ENCODE results near the gene KLK4. TPM values are rescaled to one million over a fixed set of nuclear protein-coding genes. Genes with fewer than 3 reads are reported as not detected.

The KLK4 gene
- total RNA-seq, 1 donor from 2014 or later, result not detected

DNA sequence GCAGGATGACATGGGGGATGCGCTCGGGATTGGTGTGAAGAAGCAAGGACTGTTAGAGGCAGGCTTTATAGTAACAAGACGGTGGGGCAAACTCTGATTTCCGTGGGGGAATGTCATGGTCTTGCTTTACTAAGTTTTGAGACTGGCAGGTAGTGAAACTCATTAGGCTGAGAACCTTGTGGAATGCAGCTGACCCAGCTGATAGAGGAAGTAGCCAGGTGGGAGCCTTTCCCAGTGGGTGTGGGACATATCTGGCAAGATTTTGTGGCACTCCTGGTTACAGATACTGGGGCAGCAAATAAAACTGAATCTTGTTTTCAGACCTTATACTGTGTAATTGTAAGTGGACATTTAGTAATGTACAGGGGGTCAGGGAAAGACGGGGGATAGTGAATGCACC, 31.0 kb downstream of the KLK4 start:
- no peak for DNase-seq (ENCODE audit: low spot score)

DNA sequence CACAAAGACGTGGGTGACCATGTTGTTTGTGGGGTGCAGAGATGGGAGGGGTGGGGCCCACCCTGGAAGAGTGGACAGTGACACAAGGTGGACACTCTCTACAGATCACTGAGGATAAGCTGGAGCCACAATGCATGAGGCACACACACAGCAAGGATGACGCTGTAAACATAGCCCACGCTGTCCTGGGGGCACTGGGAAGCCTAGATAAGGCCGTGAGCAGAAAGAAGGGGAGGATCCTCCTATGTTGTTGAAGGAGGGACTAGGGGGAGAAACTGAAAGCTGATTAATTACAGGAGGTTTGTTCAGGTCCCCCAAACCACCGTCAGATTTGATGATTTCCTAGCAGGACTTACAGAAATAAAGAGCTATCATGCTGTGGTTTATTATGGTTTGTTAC, 32.3 kb downstream of the KLK4 start:
- no peak for DNase-seq (ENCODE audit: low spot score)

DNA sequence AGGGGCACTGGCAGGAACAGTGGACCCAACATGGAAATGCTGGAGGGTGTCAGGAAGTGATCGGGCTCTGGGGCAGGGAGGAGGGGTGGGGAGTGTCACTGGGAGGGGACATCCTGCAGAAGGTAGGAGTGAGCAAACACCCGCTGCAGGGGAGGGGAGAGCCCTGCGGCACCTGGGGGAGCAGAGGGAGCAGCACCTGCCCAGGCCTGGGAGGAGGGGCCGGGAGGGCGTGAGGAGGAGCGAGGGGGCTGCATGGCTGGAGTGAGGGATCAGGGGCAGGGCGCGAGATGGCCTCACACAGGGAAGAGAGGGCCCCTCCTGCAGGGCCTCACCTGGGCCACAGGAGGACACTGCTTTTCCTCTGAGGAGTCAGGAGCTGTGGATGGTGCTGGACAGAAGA, 33.9 kb downstream of the KLK4 start:
- no peak for DNase-seq (ENCODE audit: low spot score)

DNA sequence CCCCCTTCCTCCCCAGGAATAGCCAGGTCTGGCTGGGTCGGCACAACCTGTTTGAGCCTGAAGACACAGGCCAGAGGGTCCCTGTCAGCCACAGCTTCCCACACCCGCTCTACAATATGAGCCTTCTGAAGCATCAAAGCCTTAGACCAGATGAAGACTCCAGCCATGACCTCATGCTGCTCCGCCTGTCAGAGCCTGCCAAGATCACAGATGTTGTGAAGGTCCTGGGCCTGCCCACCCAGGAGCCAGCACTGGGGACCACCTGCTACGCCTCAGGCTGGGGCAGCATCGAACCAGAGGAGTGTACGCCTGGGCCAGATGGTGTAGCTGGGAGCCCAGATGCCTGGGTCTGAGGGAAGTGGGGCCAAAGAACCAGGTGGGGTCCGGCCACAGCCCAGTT, 34.7 kb downstream of the KLK4 start:
- no peak for DNase-seq (ENCODE audit: low spot score)

DNA sequence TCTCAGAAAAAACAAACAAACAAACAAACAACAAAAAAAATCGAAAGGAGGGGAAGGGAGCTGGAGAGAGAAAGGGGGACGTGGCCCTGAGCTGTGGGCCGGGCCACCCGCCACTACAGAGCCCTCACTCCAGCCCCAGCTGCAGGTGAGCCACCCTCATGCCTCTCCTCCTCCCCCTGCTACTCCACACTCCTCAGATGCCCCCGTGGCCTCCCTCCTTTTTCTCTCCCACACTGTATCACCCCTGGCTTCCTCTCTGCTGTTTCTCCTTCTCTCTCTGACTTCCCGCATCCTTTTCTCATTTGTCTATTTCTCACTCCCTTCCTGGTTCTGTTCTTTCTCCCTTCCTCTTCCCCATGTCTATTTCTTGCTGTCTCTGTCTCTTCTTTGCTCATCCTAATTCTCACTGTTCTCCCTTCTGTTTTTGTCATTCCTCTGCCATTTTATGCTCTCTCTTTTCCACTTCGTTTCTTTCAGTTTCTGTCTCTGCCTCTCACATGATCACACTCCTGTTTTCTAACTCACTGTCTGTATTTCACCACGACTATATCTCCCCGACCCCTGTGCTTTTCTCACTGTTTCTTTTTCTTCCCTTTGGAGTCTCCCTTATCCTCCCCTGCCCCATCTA, 35.3 kb downstream of the KLK4 start:
- DNase-seq (ENCODE audit: low spot score), result no peak

DNA sequence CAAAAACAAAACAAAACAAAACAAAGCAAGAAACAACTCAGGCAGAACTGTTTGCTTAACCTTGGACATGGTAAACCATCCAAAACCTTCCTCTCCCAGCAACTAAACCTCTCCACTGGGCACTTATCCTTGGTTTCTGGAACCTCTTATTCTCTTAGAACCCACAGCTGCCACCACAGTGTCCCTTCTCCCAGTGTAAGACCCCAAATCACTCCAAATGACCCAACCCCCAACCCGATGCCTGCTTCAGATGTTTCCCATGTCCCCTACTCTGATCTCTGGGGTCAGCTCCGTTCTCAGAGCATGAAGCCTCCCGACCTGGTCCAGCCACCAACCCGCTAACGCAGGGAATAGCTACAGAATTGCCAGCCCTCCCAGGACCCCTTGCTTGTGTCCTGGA, 37.0 kb downstream of the KLK4 start:
- no peak for DNase-seq (ENCODE audit: low spot score)

DNA sequence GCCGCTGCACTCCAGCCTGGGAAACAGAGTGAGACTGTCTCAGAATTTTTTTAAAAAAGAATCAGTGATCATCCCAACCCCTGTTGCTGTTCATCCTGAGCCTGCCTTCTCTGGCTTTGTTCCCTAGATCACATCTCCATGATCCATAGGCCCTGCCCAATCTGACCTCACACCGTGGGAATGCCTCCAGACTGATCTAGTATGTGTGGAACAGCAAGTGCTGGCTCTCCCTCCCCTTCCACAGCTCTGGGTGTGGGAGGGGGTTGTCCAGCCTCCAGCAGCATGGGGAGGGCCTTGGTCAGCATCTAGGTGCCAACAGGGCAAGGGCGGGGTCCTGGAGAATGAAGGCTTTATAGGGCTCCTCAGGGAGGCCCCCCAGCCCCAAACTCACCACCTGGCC, 38.1 kb downstream of the KLK4 start, which contains the start of gene KLK2:
KLK2 (plus strand) TSS at position 384 of the 400 bp plus-strand sequence. CDS start 35 bp downstream, outside the sequence.
- DNase-seq (ENCODE audit: low spot score), result no peak

DNA sequence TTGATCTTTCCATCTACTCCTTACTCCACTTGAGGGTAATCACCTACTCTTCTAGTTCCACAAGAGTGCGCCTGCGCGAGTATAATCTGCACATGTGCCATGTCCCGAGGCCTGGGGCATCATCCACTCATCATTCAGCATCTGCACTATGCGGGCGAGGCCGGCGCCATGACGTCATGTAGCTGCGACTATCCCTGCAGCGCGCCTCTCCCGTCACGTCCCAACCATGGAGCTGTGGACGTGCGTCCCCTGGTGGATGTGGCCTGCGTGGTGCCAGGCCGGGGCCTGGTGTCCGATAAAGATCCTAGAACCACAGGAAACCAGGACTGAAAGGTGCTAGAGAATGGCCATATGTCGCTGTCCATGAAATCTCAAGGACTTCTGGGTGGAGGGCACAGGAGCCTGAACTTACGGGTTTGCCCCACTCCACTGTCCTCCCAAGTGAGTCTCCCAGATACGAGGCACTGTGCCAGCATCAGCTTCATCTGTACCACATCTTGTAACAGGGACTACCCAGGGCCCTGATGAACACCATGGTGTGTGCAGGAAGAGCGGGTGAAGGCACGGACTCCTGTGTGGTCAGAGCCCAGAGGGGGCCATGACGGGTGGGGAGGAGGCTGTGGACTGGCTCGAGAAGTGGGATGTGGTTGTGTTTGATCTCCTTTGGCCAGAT, 40.6 kb downstream of the KLK4 start:
- no peak for DNase-seq (ENCODE audit: low spot score)

DNA sequence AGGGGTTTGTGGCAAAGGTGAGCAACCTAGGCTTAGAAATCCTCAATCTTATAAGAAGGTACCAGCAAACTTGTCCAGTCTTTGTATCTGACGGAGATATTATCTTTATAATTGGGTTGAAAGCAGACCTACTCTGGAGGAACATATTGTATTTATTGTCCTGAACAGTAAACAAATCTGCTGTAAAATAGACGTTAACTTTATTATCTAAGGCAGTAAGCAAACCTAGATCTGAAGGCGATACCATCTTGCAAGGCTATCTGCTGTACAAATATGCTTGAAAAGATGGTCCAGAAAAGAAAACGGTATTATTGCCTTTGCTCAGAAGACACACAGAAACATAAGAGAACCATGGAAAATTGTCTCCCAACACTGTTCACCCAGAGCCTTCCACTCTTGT, 41.7 kb downstream of the KLK4 start:
- DNase-seq (ENCODE audit: low spot score), result no peak

DNA sequence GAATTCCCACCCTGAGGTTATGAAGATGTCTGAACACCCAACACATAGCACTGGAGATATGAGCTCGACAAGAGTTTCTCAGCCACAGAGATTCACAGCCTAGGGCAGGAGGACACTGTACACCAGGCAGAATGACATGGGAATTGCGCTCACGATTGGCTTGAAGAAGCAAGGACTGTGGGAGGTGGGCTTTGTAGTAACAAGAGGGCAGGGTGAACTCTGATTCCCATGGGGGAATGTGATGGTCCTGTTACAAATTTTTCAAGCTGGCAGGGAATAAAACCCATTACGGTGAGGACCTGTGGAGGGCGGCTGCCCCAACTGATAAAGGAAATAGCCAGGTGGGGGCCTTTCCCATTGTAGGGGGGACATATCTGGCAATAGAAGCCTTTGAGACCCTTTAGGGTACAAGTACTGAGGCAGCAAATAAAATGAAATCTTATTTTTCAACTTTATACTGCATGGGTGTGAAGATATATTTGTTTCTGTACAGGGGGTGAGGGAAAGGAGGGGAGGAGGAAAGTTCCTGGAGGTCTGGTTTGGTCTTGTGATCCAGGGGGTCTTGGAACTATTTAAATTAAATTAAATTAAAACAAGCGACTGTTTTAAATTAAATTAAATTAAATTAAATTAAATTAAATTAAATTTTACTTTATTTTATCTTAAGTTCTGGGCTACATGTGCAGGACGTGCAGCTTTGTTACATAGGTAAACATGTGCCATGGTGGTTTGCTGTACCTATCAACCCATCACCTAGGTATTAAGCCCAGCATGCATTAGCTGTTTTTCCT, 49.5 kb downstream of the KLK4 start:
- no peak for DNase-seq (ENCODE audit: low spot score)

DNA sequence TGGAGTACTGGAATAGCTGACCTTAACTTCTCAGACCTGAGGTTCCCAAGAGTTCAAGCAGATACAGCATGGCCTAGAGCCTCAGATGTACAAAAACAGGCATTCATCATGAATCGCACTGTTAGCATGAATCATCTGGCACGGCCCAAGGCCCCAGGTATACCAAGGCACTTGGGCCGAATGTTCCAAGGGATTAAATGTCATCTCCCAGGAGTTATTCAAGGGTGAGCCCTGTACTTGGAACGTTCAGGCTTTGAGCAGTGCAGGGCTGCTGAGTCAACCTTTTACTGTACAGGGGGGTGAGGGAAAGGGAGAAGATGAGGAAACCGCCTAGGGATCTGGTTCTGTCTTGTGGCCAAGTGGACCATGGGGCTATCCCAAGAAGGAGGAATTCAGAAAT, 50.2 kb downstream of the KLK4 start:
- DNase-seq (ENCODE audit: low spot score), result no peak

DNA sequence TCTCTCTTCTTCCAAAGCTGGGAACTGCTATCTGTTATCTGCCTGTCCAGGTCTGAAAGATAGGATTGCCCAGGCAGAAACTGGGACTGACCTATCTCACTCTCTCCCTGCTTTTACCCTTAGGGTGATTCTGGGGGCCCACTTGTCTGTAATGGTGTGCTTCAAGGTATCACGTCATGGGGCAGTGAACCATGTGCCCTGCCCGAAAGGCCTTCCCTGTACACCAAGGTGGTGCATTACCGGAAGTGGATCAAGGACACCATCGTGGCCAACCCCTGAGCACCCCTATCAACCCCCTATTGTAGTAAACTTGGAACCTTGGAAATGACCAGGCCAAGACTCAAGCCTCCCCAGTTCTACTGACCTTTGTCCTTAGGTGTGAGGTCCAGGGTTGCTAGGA, 51.3 kb downstream of the KLK4 start:
- DNase-seq (ENCODE audit: low spot score), result peak; percentile 81

DNA sequence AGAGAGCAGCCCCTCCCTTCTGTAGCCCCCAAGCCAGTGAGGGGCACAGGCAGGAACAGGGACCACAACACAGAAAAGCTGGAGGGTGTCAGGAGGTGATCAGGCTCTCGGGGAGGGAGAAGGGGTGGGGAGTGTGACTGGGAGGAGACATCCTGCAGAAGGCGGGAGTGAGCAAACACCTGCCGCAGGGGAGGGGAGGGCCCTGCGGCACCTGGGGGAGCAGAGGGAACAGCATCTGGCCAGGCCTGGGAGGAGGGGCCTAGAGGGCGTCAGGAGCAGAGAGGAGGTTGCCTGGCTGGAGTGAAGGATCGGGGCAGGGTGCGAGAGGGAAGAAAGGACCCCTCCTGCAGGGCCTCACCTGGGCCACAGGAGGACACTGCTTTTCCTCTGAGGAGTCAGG, 52.3 kb downstream of the KLK4 start:
- peak; percentile 33 for DNase-seq (ENCODE audit: low spot score)

DNA sequence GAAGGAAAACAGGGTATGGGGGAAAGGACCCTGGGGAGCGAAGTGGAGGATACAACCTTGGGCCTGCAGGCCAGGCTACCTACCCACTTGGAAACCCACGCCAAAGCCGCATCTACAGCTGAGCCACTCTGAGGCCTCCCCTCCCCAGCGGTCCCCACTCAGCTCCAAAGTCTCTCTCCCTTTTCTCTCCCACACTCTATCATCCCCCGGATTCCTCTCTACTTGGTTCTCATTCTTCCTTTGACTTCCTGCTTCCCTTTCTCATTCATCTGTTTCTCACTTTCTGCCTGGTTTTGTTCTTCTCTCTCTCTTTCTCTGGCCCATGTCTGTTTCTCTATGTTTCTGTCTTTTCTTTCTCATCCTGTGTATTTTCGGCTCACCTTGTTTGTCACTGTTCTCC, 53.8 kb downstream of the KLK4 start:
- DNase-seq (ENCODE audit: low spot score), result peak; percentile 41

Other genes with a start within 250 kb of the KLK4 start
- gene SHANK1, start 191.6 kb downstream of the KLK4 start, total RNA-seq, result 0.74 TPM
- gene CLEC11A, start 188.0 kb downstream of the KLK4 start, total RNA-seq, result 13.2 TPM
- gene GPR32, start 140.9 kb downstream of the KLK4 start, total RNA-seq, result not detected
- gene ACP4, start 121.0 kb downstream of the KLK4 start, total RNA-seq, result not detected
- 1.1 TPM for gene KLK1, start 87.6 kb downstream of the KLK4 start, total RNA-seq
- not detected for gene KLK15, start 77.8 kb downstream of the KLK4 start, total RNA-seq
- not detected for gene KLK3, start 56.5 kb downstream of the KLK4 start, total RNA-seq
- gene KLK2, start 38.0 kb downstream of the KLK4 start, total RNA-seq, result not detected
- not detected for gene KLK5, start 41.6 kb upstream of the KLK4 start, total RNA-seq
- gene KLK6, start 58.2 kb upstream of the KLK4 start, total RNA-seq, result not detected
- not detected for gene KLK7, start 72.5 kb upstream of the KLK4 start, total RNA-seq
- gene KLK8, start 90.2 kb upstream of the KLK4 start, total RNA-seq, result not detected
- gene KLK10, start 108.3 kb upstream of the KLK4 start, total RNA-seq, result not detected
- gene KLK11, start 115.2 kb upstream of the KLK4 start, total RNA-seq, result not detected
- not detected for gene KLK12, start 123.6 kb upstream of the KLK4 start, total RNA-seq
- gene KLK13, start 153.7 kb upstream of the KLK4 start, total RNA-seq, result not detected
- gene KLK14, start 171.5 kb upstream of the KLK4 start, total RNA-seq, result not detected
- 10.0 TPM for gene CTU1, start 197.0 kb upstream of the KLK4 start, total RNA-seq
- gene SIGLEC9, start 213.5 kb upstream of the KLK4 start, total RNA-seq, result 19.0 TPM
- gene SIGLEC7, start 230.9 kb upstream of the KLK4 start, total RNA-seq, result 8.1 TPM